ENCODE measurements around the gene CEP43.

Gene CEP43

DNA sequence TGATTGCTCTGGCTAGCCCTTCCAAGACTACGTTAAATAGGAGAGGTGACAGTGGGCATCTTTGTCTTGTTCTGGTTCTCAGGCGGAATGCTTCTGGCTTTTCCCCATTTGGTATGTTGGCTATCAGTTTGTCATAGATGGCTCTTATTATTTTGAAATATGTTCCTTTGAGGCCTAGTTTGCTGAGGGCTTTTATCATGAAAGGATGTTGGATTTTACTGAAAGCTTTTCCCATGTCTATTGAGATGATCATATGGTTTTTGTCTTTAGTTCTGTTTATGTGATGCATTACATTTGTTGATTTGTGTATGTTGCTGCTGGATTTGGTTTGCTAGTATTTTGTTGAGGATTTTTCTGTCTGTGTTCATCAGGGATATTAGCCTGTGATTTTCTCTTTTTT is 32.9 kb upstream of the CEP43 start:
- no peak for DNase-seq (ENCODE audit: low read depth)

DNA sequence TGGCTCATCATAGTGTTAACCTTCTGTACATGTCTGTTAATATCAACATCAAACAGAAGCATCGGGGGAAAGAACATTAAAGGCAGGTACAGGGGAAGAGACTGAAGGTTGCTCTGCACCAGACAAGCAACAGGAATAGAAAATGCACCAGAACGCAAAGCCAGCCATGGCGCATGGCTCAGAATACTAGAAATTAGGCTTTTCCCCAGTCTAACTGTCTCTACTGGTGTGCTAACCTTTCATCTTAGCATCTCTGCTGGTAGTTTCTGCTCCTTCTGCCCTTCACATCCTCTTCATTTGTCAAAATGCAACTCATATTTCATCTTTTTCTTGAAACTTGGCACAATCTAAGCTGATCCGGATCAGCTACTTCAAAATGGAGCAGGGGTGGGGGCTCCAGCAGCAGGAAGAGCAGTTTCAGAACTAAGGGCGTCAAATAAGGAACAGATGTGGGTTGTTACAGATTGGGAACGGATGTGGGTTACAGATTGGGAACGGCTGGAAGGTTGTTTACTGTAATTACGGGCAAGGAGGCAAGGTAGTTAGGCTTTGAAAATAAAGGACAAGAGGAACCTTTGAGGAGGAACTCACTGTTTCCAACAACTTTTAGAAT is 29.7 kb upstream of the CEP43 start:
- no peak for DNase-seq (ENCODE audit: low read depth)

- DNase-seq (ENCODE audit: low read depth): no peak
These were observed 29.1 kb upstream of the CEP43 start for GRCh38 chr6:166970091-166970490.

DNA sequence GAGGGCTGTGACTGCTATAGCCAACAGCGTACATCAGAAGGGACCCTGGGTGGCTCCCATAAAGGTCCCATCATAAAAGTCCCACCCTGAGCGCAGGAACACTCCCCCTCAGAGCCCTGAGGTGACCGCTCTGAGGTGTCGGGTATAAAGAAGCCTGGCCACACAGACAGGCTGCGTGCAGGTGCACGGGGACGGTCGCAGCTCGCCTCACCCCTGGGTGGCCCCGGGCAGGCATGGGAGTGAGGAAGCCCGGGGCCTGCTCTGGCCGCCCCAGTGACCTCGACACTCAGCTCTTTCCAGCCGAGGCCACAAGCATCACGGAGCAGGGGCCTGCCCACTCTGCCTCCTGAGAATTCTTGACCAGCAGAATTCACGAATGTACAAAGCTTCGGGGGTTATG is 28.4 kb upstream of the CEP43 start:
- no peak for DNase-seq (ENCODE audit: low read depth)

DNA sequence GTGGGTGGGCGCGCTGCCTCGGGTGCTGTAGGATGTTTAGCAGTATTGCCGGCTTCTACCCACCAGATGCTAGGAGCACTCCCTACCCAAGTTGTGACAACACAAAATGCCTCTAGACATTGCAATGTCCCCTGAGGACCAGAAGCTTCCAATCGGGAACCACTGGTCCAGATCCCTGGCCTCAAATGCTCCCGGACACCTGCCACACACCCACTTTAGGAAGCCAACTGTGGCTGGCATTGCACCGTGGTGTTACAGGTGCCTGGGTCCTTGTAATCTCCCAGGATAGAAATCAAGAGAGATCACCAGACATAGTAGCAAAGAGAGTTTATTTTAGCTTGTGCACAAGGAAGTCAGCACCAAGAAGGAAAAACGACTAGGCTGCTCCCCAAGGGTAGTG is 27.9 kb upstream of the CEP43 start:
- no peak for DNase-seq (ENCODE audit: low read depth)

- DNase-seq (ENCODE audit: low read depth): no peak
These were observed 27.1 kb upstream of the CEP43 start for GRCh38 chr6:166972101-166972500.

DNA sequence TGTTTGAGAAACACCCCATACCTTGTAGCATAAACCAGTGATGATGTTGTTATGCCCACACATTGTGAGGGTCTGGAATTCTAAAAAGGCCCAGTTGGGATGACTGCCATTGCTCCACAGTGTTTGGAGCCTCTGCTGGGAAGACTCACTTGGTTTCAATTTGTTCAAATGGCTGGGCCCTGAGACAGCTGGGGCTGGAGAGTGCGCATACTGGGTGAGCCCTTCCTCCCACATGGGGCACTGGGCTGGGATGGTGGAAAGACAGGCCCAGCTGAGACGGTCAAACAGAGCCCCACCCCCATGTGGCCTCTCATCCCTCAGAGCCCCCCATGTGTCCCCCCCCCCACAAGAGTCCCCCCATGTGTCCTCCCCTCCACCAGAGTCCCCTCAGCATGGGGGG is 22.6 kb upstream of the CEP43 start:
- no peak for DNase-seq (ENCODE audit: low read depth)

- DNase-seq (ENCODE audit: low read depth): no peak
These were observed 21.3 kb upstream of the CEP43 start for GRCh38 chr6:166977621-166978525.

DNA sequence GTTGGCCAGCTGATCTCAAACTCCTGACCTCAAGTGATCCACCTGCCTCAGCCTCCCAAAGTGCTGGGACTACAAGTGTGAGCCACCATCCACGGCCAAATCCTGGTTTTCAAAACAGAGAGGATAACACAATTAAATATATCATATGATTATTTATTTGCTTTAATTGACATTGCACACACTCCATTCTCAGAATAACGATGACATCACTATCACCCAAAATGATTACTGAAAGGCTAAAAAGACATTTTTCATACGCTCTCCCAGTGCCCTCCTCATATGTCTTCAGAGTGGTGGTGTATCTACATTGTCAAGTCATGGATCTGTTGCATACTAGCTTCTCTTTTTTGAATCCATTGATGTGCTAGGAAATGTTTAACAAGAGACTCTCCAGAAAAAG is 18.5 kb upstream of the CEP43 start:
- no peak for DNase-seq (ENCODE audit: low read depth)

DNA sequence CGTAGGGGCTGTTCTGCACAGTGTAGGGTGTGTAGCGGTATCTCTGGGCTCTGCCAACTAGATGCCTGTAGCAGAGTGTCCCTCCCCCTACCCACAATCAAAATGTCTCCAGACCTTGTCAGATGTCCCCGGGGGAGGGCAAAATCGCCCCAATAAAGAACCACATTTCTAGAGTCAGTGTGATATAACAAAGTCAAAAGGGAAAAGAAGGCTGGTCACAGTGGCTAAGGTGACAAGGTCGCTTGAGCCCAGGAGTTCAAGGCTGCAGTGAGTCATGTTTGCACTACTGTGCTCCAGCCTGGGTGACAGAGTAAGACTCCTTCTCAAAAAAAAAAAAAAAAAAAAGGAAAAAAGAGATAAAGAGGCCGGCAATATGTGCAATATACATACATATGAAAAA is 11.7 kb upstream of the CEP43 start:
- no peak for DNase-seq (ENCODE audit: low read depth)

DNA sequence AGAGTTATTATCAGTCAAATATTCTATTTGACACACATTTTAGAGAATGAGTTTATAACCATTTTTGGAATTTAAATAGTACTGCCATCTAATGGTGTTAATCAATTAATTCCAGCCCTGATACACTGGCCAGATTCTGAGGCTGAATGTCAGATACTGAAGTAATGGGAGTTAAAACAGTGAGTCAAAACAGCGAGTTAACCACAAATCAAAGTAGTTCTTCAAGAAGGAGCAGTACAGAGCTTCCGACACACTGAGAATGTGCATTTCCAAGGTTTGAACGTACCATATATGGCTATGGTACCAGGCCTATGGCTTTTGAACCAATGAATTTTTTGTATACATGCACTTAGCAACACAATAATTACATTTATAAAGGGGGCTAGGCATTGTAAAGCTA is 11.3 kb upstream of the CEP43 start:
- no peak for DNase-seq (ENCODE audit: low read depth)

GRCh38 chr6:166988674-166989201 is 10.5 kb upstream of the CEP43 start:
- no peak for DNase-seq (ENCODE audit: low read depth)

GRCh38 chr6:166989427-166990032 is 9.7 kb upstream of the CEP43 start:
- DNase-seq (ENCODE audit: low read depth): peak; percentile 23

DNA sequence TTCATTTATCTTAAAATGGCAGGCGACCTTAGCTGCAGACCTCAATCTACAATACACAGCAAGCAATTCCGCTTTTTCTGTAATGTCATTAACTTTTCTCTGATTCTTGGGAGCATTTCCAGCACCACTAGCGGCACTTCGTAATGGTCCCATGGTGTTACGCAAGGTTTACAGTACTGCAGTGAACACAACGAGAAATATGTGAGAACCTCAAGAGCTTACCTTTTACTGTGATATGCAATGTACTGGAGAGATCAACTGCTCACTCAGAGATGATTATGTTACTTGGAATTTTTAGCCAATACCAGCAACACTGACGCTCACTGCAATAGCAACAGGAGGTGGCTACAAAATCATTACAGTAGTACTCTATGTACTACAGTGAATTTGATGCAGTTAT is 2.8 kb upstream of the CEP43 start:
- no peak for DNase-seq (ENCODE audit: low read depth)

- no peak for DNase-seq (ENCODE audit: low read depth)
These were observed 1.8 kb upstream of the CEP43 start for GRCh38 chr6:166997348-166997747.

GRCh38 chr6:166997768-166998255 is 1.4 kb upstream of the CEP43 start:
- DNase-seq (ENCODE audit: low read depth): peak; percentile 31

DNA sequence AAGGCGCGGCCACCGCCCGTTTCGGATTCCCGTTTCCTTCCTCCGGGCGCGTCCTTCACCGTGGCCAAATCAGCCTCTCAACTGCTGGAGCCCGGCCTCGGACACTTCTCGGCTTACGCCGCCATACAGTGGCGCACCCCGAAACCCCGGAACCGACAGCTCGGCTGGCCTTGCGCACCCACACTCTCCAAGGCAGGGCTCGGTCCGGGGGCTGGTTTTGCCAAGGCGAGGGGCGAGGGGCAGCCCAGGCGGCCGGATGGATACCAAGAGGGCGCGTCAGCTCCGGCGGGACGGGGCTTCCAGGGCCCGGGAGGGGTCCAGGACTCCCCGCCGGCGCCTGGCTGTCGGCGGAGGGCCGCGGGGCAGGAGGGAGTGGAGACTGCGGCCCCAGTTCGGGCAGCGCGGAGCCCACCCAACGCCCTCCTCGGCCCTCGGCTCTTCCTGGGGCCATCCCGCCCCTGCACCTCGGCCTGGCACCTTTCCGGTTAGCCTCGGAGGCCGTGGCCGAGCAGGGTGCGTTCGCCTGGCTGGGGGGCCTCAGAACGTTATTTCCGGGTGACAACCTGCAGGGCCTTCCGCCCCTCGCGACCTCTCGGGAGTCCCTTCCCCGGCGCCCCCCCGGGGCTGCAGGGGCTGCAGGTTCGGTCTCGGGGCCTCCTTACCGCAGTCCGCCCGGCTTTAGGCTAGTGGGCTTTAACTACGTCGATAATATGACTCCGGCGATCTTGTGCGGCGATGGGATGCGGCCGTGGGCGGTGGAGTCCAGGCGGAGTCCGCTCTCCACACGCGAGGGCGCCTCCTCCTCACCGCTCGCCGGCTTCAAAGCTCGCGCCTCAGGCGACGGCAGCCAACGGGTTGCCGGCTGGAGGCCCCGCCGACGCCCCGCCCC is 697 bp upstream of the CEP43 start:
- no peak for DNase-seq (ENCODE audit: low read depth)

- DNase-seq (ENCODE audit: low read depth): no peak
These were observed 672 bp downstream of the CEP43 start for GRCh38 chr6:166999884-167000253.

GRCh38 chr6:167000759-167001158 is 1.6 kb downstream of the CEP43 start:
- no peak for DNase-seq (ENCODE audit: low read depth)

GRCh38 chr6:167005350-167006159 is 6.4 kb downstream of the CEP43 start:
- no peak for DNase-seq (ENCODE audit: low read depth)

DNA sequence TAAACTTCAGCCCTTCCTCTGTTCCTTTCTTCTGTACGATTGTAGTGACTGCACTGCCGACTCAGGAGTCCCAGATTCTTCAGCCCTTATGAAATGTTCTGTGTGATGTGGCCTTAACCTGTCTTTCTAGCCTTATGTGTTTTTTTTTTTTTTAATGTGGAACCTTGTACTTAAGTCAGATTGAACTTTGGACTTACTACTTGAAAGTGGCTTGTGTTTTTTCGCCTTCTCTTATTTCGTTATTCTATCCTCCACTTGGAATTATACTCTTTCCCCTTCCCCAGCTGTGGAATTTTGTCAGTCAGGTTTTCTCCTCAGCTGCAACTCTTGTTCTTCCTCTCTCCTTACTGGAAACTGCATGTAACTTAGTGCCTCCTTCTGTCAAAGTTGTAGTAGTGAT is 8.8 kb downstream of the CEP43 start:
- no peak for DNase-seq (ENCODE audit: low read depth)

Measured in activated T-helper 9 cell treated with anti-CD3 and anti-CD28 coated beads, Interleukin-2, amount 50 U/mL, for 16 hours (primary cell).